DMS79 treated with DMSO at 0.1 percent for 48 hours (cell line): ENCODE results near the gene TUB.

ENCODE experiments used
- DNase-seq: peaks from one replicate; lab custom pipeline; 2025; lab: John Stamatoyannopoulos, UW

Gene TUB

GRCh38 chr11:8069771-8070170 lies 11.2 kb upstream of the TUB start:
- no peak for DNase-seq

- peak; percentile 17 for DNase-seq
These were observed 10.4 kb upstream of the TUB start for GRCh38 chr11:8070417-8071115.

DNA sequence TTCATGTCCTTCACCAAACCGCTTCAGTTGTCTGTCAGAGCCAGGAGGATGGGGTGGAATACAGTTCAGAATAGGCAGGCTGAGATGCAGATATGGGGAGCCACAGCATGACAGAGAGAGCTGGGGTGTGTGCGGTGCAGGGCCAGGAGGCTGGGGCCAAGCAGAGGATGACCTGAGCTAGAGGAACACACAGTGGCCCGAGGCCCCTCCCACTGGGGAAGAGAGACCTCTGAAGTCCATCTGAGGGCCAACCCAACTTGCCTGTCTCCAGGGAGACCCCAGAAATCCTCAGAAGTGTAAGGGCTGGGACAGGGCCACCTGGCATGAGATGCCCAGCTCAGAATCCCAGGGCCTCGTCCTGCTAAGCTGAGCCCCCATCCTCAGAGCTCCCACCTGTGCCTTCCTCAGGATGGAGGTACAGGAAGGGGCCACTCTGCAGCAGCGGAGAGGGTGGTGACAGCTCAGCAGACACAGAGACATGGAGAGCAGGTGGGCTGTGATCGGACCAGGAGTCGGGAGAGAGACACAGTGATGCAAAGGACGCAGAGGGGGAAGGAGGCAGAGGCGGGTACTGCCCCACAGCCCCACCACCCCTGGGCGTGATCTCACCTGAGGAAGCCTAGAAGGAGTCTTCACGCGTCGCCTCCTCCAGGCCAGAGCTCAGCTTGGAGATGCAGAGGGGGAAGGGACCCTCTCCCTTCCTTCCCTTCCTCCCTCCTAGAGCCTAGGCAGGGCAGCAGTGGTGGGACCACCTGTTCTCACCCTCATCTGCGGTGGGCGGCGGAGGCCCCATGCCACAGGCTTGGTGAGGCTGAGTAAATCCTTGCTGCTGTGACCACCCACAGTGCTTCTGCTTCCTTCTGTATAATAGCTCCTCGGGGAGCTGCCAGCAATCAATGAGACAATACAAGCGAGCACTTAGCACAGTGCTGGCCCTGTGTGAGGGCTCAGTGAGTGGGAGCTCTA lies 9.1 kb upstream of the TUB start:
- DNase-seq: no peak

DNA sequence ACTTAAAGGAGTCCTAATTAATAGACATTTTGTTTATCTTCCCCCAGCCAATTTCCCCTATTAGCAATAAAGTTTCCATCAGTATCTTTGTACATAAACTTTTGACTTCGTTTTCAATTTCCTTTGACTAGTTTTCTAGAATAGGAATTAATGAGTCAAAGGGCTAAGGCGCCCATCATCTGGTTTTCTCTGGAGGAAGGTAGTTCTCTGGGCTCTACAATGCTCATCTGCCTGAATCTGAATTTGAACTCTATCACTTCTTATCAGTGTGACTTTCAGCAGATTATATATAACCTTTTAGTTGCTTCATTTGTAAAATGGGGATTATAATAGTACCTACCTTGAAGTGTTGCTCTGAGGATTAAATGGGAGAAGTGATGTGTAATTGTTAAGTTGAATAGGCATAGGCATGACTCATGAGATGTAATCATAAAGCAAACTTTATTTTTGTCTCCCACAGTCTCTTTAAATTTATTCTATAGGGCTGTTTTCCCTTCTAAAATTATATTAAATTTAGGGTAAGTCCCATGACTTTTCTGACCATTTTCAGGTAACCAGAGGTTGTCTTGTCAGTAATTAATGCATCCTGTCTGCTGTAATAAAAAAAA lies 5.8 kb upstream of the TUB start:
- no peak for DNase-seq

DNA sequence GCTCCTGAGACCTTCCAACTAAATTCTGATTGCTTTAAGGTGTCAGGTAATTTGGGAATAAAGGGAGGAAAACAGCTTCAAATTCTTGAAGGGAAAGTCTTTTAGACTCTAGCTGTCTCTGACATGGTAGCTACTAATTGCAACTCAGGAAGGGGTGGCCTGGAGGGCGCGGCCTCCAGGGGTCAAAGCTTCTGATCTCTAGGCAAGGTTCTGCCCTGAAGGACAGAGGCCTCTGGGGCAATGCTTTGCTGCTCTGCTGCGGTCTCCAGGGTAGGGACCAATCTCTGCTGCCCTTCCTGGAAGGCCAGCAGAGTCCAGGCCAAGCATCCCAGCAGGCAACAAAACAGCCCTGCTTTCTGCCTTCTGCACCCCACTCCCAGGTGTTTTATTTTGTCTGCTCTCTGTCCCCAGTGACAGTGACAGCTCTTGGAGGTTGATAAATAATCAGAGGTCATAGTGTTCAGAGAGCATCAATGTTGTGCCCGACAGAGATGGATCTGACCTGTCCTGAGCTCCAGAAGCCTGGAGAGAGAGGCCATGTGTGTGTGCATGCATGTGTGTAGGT lies 1.8 kb upstream of the TUB start:
- DNase-seq: no peak

- no peak for DNase-seq
These were observed 841 bp upstream of the TUB start for GRCh38 chr11:8080069-8080670.

GRCh38 chr11:8081591-8082250 lies 710 bp downstream of the TUB start:
- no peak for DNase-seq

- peak; percentile 28 for DNase-seq
These were observed 1.5 kb downstream of the TUB start for GRCh38 chr11:8082391-8083087.

DNA sequence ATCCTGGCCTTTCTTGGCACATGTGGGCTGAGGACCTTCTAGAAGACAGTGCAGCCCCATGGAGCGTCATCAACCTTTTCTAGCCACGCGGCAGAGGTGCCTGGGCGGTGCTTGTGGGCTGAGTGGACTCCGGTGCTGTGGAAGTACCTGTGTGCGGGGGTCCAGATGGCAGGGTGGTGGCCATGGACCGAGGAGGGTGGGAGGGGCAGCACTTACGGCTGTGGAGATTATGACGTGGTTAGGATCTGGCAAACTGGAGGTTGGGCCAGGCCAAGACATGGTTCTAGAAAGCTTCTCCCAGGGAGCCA lies 2.0 kb downstream of the TUB start:
- no peak for DNase-seq

GRCh38 chr11:8083871-8084281 lies 2.9 kb downstream of the TUB start:
- no peak for DNase-seq

DNA sequence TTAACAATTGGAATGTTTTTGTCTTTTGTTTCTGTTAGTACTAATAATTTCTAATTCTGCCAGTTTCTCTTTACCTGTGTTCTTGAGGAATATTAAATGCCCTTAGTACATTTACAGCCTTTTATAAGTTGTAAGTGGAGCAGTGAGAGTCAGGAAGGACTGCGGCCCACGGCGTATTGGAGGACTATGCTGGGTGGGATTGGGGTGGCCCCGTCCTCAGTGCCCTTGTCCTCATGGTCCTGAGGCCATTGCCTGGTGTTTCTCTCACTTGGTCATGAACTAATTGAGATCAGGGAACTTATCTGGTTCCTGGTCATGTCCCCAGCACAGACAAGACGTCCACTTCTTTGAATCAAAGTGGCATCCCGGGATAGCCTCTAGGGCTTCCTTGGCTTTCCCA lies 3.3 kb downstream of the TUB start:
- no peak for DNase-seq

GRCh38 chr11:8085011-8085645 lies 4.1 kb downstream of the TUB start:
- DNase-seq: no peak

DNA sequence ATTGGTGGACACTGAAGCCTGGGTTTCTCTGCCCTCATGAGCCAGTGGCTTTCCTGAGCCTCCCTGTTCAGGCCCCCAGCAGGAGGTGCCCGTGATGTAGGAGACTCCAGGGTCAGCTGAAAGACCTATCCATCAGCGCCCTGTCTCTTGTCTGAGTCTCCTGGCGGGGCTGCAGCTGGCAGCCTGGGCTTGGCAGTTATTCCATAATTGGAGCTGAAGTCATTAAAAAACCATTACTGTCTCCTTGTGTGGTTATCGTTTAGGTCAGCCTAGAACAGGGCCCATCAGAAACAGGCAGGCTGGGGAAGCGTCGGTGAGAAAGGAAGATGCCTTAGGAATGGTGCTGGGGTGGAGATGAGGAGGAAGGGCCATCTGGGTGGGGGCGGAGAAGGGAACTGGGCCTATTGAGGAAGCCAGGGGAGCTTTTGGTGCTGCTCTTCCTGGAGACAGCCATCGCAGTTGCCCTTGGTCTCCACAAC lies 5.0 kb downstream of the TUB start:
- peak; percentile 30 for DNase-seq

GRCh38 chr11:8086571-8086970 lies 5.6 kb downstream of the TUB start:
- DNase-seq: no peak

GRCh38 chr11:8087185-8087584 lies 6.2 kb downstream of the TUB start:
- DNase-seq: no peak

DNA sequence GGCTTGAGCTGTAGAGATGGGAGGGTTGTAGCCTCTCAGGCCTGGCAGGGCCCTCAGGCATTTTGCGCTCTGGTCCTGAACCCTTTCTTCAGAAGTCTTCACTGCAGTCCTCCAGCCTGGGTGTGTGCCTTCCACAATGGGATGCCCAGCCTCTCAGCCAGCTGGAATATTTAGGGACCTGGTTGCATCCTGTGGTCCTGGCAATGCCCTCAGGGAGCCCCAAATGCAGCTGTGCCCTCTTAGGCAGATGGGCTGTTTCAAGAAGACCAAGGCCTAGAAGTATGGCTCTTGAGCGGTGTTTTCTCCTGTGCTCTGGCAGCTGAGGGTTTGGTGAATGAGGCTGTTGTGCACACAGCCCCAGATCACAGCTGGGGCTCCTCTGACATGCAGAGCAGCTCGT lies 6.7 kb downstream of the TUB start:
- DNase-seq: no peak

GRCh38 chr11:8089791-8090510 lies 8.9 kb downstream of the TUB start:
- DNase-seq: no peak

DNA sequence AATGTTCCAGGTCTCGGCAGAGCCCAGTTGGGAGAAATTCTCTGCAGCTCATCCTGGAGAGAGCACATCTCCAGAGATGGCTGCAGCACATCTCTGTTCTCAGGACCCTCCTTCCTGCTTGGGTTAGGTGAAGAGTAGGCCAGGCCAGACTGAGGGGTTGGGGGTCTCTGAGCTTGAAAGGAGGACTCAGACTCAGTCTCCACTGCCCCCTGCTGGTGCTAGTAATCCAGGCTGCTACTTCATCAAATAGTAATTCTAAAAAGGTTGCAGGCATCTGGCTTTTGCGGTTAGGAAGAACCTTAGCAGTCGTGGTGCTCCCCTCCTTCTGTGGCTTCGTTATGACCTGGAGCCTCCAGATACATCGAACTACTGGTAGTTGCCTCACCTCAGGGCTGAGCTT lies 9.7 kb downstream of the TUB start:
- no peak for DNase-seq

- no peak for DNase-seq
These were observed 10.7 kb downstream of the TUB start for GRCh38 chr11:8091721-8092120.
